ENCODE measurements around the gene FLNB. TPM values are rescaled to one million over a fixed set of nuclear protein-coding genes. Genes with fewer than 3 reads are reported as not detected.
A peak's percentile ranks its signal among the peaks of the same experiment; 100 is the strongest.

FLNB gene
- total RNA-seq, 1 donor from 2014 or later = 103 TPM

GRCh38 chr3:58216496-58217195, 208.4 kb downstream of the FLNB start:
- Mint-ChIP-seq H3K9me3 (ENCODE audit: low read depth) (no peaks in the 10 kb centered on the region), H3K36me3 (ENCODE audit: insufficient read depth) (no peaks in the 10 kb centered on the region)

GRCh38 chr3:58217209-58217811, 209.1 kb downstream of the FLNB start:
- DNase-seq (ENCODE audit: low spot score, unreplicated experiment) = peak; percentile 33
- Mint-ChIP-seq H3K4me1 (ENCODE audit: low read depth) (peaks cover 6% of the 10 kb centered on the region), H3K4me3 (ENCODE audit: low read depth) (no peak overlapping the region), H3K36me3 (ENCODE audit: insufficient read depth) (no peaks in the 10 kb centered on the region), H3K27ac (peak overlapping the region; percentile 17), H3K27me3 (peaks cover 20% of the 10 kb centered on the region), H3K9me3 (ENCODE audit: low read depth) (no peaks in the 10 kb centered on the region)
- TF ChIP-seq, protein P1, sequence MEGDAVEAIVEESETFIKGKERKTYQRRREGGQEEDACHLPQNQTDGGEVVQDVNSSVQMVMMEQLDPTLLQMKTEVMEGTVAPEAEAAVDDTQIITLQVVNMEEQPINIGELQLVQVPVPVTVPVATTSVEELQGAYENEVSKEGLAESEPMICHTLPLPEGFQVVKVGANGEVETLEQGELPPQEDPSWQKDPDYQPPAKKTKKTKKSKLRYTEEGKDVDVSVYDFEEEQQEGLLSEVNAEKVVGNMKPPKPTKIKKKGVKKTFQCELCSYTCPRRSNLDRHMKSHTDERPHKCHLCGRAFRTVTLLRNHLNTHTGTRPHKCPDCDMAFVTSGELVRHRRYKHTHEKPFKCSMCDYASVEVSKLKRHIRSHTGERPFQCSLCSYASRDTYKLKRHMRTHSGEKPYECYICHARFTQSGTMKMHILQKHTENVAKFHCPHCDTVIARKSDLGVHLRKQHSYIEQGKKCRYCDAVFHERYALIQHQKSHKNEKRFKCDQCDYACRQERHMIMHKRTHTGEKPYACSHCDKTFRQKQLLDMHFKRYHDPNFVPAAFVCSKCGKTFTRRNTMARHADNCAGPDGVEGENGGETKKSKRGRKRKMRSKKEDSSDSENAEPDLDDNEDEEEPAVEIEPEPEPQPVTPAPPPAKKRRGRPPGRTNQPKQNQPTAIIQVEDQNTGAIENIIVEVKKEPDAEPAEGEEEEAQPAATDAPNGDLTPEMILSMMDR (IDR thresholded peaks at IDR 0.05; ENCODE audit: unreplicated experiment) = peak; percentile 76

More at GRCh38 chr3:58216496-58217195, 208.4 kb downstream of the FLNB start:
- DNase-seq (ENCODE audit: low spot score, unreplicated experiment) = no peak
- H3K27me3 Mint-ChIP-seq = peaks cover 20% of the 10 kb centered on the region
- H3K4me3 Mint-ChIP-seq (ENCODE audit: low read depth) = no peak overlapping the region
- no peak overlapping the region for H3K27ac Mint-ChIP-seq
- TF ChIP-seq, protein P1 (IDR thresholded peaks at IDR 0.05; ENCODE audit: unreplicated experiment) = no peak
- H3K4me1 Mint-ChIP-seq (ENCODE audit: low read depth) = peaks cover 3% of the 10 kb centered on the region

DNA sequence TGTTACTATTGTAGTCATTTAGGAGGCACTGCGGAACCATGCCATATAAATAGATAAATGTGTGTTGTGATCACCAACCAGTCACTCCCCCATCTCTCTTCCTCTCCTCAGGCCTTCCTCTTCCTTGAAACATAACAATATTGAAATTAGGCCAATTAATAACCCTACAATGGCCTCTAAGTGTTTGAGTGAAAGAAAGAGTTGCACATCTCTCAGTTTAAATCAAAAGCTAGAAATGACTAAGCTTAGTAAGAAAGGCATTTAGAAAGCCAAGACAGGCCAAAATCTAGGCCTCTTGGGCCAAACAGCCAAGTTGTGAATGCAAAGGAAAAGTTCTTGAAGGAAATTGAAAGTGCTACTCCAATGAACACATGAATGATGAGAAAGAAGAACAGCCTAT, 210.7 kb downstream of the FLNB start:
- peaks cover 20% of the 10 kb centered on the region for H3K27me3 Mint-ChIP-seq
- no peak overlapping the region for H3K4me3 Mint-ChIP-seq (ENCODE audit: low read depth)
- peaks cover 10% of the 10 kb centered on the region for H3K4me1 Mint-ChIP-seq (ENCODE audit: low read depth)
- H3K27ac Mint-ChIP-seq = no peak overlapping the region
- H3K9me3 Mint-ChIP-seq (ENCODE audit: low read depth) = no peaks in the 10 kb centered on the region
- TF ChIP-seq, protein P1 (IDR thresholded peaks at IDR 0.05; ENCODE audit: unreplicated experiment) = no peak
- H3K36me3 Mint-ChIP-seq (ENCODE audit: insufficient read depth) = no peaks in the 10 kb centered on the region
- no peak for DNase-seq (ENCODE audit: low spot score, unreplicated experiment)

Other genes with a start within 250 kb of the FLNB start
- gene DNASE1L3, start 202.6 kb downstream of the FLNB start, total RNA-seq = not detected in 2 replicates
- 5.9 and 6.1 TPM in 2 replicates for gene ABHD6, start 229.4 kb downstream of the FLNB start, total RNA-seq

Measured in progenitor cell of endocrine pancreas (in vitro differentiated cells).